ENCODE data around the gene LGR4. TPM values are rescaled to one million over a fixed set of nuclear protein-coding genes. Genes with fewer than 3 reads are reported as not detected.

LGR4 gene
- total and polyA plus RNA-seq, 9 of the 15 experiments (the other 6 are each of a cell fraction or from before 2014, with no cell fraction given): 0.94 to 10.1 (median 5.8) TPM

GRCh38 chr11:27410272-27410671, 62.3 kb downstream of the LGR4 start:
- no peak for FAIRE-seq
- in situ Hi-C loops (cut with MboI) (no loop called here), intact Hi-C loops (cut with micrococcal nuclease) (no loop called here)
- no peak for DNase-seq (ENCODE audit: extremely low read depth in 1 of 4, low spot score in 3 of 4)
- no peak overlapping the region for H3K27ac ChIP-seq (ENCODE audit: extremely low read depth, low read depth, low read length)
- H3K9ac ChIP-seq (ENCODE audit: insufficient read depth in 1 of 2, low read depth in 2 of 2, low read length in 2 of 2): no peak overlapping the region
- H2AFZ ChIP-seq (ENCODE audit: low read depth, low read length): no peak overlapping the region
- no peaks in the 10 kb centered on the region for H3K9me1 ChIP-seq (ENCODE audit: control insufficient read depth, insufficient read depth, low read length)
- no peaks in the 10 kb centered on the region for H3K27me3 ChIP-seq (ENCODE audit: control insufficient read depth in 2 of 2, insufficient read depth in 2 of 2, low read length in 2 of 2)
- ATAC-seq: no peak
- no peaks in the 10 kb centered on the region; the same call in 1 of the 3 replicates for H3K36me3 ChIP-seq (ENCODE audit: control insufficient read depth, insufficient read depth, low read length)
- 0 out of 3 replicates have a peak, but pooled peaks cover 7% of the 10 kb centered on the region for H3K79me2 ChIP-seq (ENCODE audit: control insufficient read depth, insufficient read depth, low read length)
- ChIA-PET POLR2A (no interaction called here), CTCF (ENCODE audit: low intra/inter-chr PET ratio) (no interaction called here)
- 88% methylated on average over 1 of the region's 1 CpG for WGBS (ENCODE audit: insufficient coverage, low coverage, missing lambda C conversion rate)
- no peaks in the 10 kb centered on the region for H3K9me3 ChIP-seq (replicated peaks; ENCODE audit: control insufficient read depth, insufficient read depth, low read depth, low read length)
- BruUV-seq (replicated peaks): no TSS peak
- H4K20me1 ChIP-seq (replicated peaks; ENCODE audit: control insufficient read depth, insufficient read depth, low read length): no peaks in the 10 kb centered on the region
- H3K4me1 ChIP-seq (replicated peaks in 1 of 2; ENCODE audit: control insufficient read depth in 2 of 2, insufficient read depth in 2 of 2, low read length in 2 of 2): peaks cover 5 to 58% of the 10 kb centered on the region in 2 experiments
- TF ChIP-seq ZNF232 (CRISPR knock-in tag; IDR thresholded peaks at IDR 0.05) (no peak), BCOR (IDR thresholded peaks at IDR 0.05) (no peak), ETV1 (tag; conservative IDR thresholded peaks at IDR 0.05; ENCODE audit: low read depth) (no peak), MBD1 (CRISPR knock-in tag; IDR thresholded peaks at IDR 0.05) (no peak), TAF1 (IDR thresholded peaks at IDR 0.05; ENCODE audit: control insufficient read depth, extremely low read depth, insufficient read depth, low read length, severe bottlenecking) (no peak), PCBP1 (IDR thresholded peaks at IDR 0.05; ENCODE audit: low read depth, low read length, poor library complexity, severe bottlenecking) (no peak), NFE2 (IDR thresholded peaks at IDR 0.05; ENCODE audit: low read depth) (no peak), SUPT5H (IDR thresholded peaks at IDR 0.05) (no peak), ARID3B (CRISPR knock-in tag; IDR thresholded peaks at IDR 0.05; ENCODE audit: borderline replicate concordance) (no peak), TCF3 (CRISPR knock-in tag; IDR thresholded peaks at IDR 0.05) (no peak), PYGO2 (tag; IDR thresholded peaks at IDR 0.05) (no peak), ZKSCAN3 (CRISPR knock-in tag; IDR thresholded peaks at IDR 0.05) (no peak), NFIX (CRISPR knock-in tag; IDR thresholded peaks at IDR 0.05; ENCODE audit: low read depth) (no peak), ZNF518B (CRISPR knock-in tag; IDR thresholded peaks at IDR 0.05) (no peak), TCF7L2 (IDR thresholded peaks at IDR 0.05; ENCODE audit: low read depth, low read length) (no peak)
- H3K4me2 ChIP-seq (ENCODE audit: insufficient read depth, low read length): no peak overlapping the region
- H3K4me3 ChIP-seq: no peak overlapping the region
